ENCODE results near the gene TRMT10A.

Gene TRMT10A

GRCh38 chr4:99578714-99579113 is 14.9 kb upstream of the TRMT10A start:
- TF ChIP-seq CTCF (conservative IDR thresholded peaks at IDR 0.05) (no peak), ZFX (IDR thresholded peaks at IDR 0.05) (no peak)

GRCh38 chr4:99574530-99575324 is 10.9 kb upstream of the TRMT10A start, which contains the start of gene MTTP:
MTTP (plus strand) TSS chr4:99574824; CDS start chr4:99574910, 86 bp downstream.
- no peak for TF ChIP-seq ZFX (IDR thresholded peaks at IDR 0.05)
- no peak for TF ChIP-seq CTCF (conservative IDR thresholded peaks at IDR 0.05)
- no peak within 1 kb of the TSS for H3K27ac ChIP-seq

More at GRCh38 chr4:99578714-99579113, 14.9 kb upstream of the TRMT10A start:
- no peak overlapping the region for H3K27ac ChIP-seq

GRCh38 chr4:99573735-99574368 is 10.0 kb upstream of the TRMT10A start:
- TF ChIP-seq CTCF (conservative IDR thresholded peaks at IDR 0.05) (no peak), ZFX (IDR thresholded peaks at IDR 0.05) (no peak)
- H3K27ac ChIP-seq = no peak overlapping the region

- H3K27ac ChIP-seq = no peak overlapping the region
- TF ChIP-seq CTCF (conservative IDR thresholded peaks at IDR 0.05) (no peak), ZFX (IDR thresholded peaks at IDR 0.05) (no peak)
These were observed 8.8 kb upstream of the TRMT10A start for GRCh38 chr4:99572527-99573240.

GRCh38 chr4:99571883-99572282 is 8.0 kb upstream of the TRMT10A start:
- no peak overlapping the region for H3K27ac ChIP-seq
- no peak for TF ChIP-seq ZFX (IDR thresholded peaks at IDR 0.05)
- no peak for TF ChIP-seq CTCF (conservative IDR thresholded peaks at IDR 0.05)

- TF ChIP-seq CTCF (conservative IDR thresholded peaks at IDR 0.05) = no peak
- TF ChIP-seq ZFX (IDR thresholded peaks at IDR 0.05) = no peak
- no peak overlapping the region for H3K27ac ChIP-seq
These were observed 1.1 kb upstream of the TRMT10A start for GRCh38 chr4:99564921-99565320.

- TF ChIP-seq CTCF (conservative IDR thresholded peaks at IDR 0.05) (no peak), ZFX (IDR thresholded peaks at IDR 0.05) (no peak)
- H3K27ac ChIP-seq = no peak overlapping the region
These were observed 11.0 kb downstream of the TRMT10A start for GRCh38 chr4:99552872-99553271.

Measured in C4-2B (cell line).